MM.1S (cell line): Measurements from ENCODE around the gene GALNT8.

Source experiments
- CTCF ChIP-seq: fragments of 300-600 bp; sonication (generic); IDR thresholded peaks from 2 replicates; pipeline ENCODE4 v1.5.1; 2016; ENCODE audit warnings: antibody characterized with exemption, low read length, mixed read lengths
- EZH2 ChIP-seq: fragments of 300-600 bp; sonication (generic); optimal IDR thresholded peaks from 2 replicates; pipeline ENCODE3; 2017; ENCODE audit warnings: low read depth, mild to moderate bottlenecking, antibody characterized with exemption, low read length, mixed read lengths

GRCh38 chr12:4812624-4813327 lies 92.6 kb downstream of the GALNT8 start:
- TF ChIP-seq CTCF (no peak), EZH2 (no peak)
